Duodenal mucosa (tissue), 2 donors: ENCODE data around the gene TACC2.

Experiments
- H3K27ac ChIP-seq: one replicate; pipeline ENCODE4 v1.7.0; 2013; ENCODE audit warnings: low read depth, low read length
- H3K27me3 ChIP-seq, 2 donors: one replicate each; pipeline ENCODE4 v1.7.0; 2013; ENCODE audit warnings: low read length in 2 of 2, control low read depth in 1 of 2; ENCODE audit not compliant: insufficient read depth in 2 of 2, control insufficient read depth in 1 of 2
- H3K36me3 ChIP-seq, 2 donors: one replicate each; pipeline ENCODE4 v1.7.0; 2013; ENCODE audit warnings: low read length in 2 of 2, control low read depth in 1 of 2; ENCODE audit not compliant: insufficient read depth in 2 of 2, control insufficient read depth in 1 of 2
- H3K4me1 ChIP-seq, 2 donors: one replicate each; pipeline ENCODE4 v1.7.0; 2013; ENCODE audit warnings: low read length in 2 of 2, control low read depth in 1 of 2; ENCODE audit not compliant: insufficient read depth in 2 of 2, control insufficient read depth in 1 of 2
- H3K4me3 ChIP-seq, 2 donors: one replicate each; pipeline ENCODE4 v1.7.0; 2013; ENCODE audit warnings: low read length in 2 of 2, low read depth in 1 of 2
- H3K9ac ChIP-seq, 2 donors: one replicate each; pipeline ENCODE4 v1.7.0; 2013; ENCODE audit warnings: low read length in 2 of 2, low read depth in 1 of 2
- H3K9me3 ChIP-seq, 2 donors: one replicate each; pipeline ENCODE4 v1.7.0; 2013; ENCODE audit warnings: low read length in 2 of 2, control low read depth in 1 of 2; ENCODE audit not compliant: control insufficient read depth in 1 of 2

Gene TACC2

GRCh38 chr10:122115874-122116273, 126.9 kb downstream of the TACC2 start:
- Histone ChIP-seq H3K27me3 (no peaks in the 10 kb centered on the region), H3K27ac (no peak overlapping the region), H3K4me1 (peaks cover 24 to 29% of the 10 kb centered on the region in 2 donors), H3K9me3 (no peaks in the 10 kb centered on the region), H3K9ac (no peak overlapping the region), H3K36me3 (peaks cover 0 to 7% of the 10 kb centered on the region in 2 donors), H3K4me3 (no peak overlapping the region)

- no peak overlapping the region for H3K4me3 ChIP-seq
- peaks cover 24 to 29% of the 10 kb centered on the region in 2 donors for H3K4me1 ChIP-seq
- peaks cover 0 to 7% of the 10 kb centered on the region in 2 donors for H3K36me3 ChIP-seq
- H3K27ac ChIP-seq: no peak overlapping the region
- no peaks in the 10 kb centered on the region for H3K9me3 ChIP-seq
- H3K9ac ChIP-seq: no peak overlapping the region
- no peaks in the 10 kb centered on the region for H3K27me3 ChIP-seq
Observed at GRCh38 chr10:122116331-122116730, 127.4 kb downstream of the TACC2 start.

- no peak overlapping the region for H3K9ac ChIP-seq
- no peak overlapping the region for H3K4me3 ChIP-seq
- no peaks in the 10 kb centered on the region for H3K9me3 ChIP-seq
- peaks cover 0 to 7% of the 10 kb centered on the region in 2 donors for H3K36me3 ChIP-seq
- H3K27ac ChIP-seq: no peak overlapping the region
- peaks cover 18 to 25% of the 10 kb centered on the region in 2 donors for H3K4me1 ChIP-seq
- no peaks in the 10 kb centered on the region for H3K27me3 ChIP-seq
Observed at GRCh38 chr10:122117475-122117874, 128.5 kb downstream of the TACC2 start.

- Histone ChIP-seq H3K9ac (no peak overlapping the region), H3K27ac (no peak overlapping the region), H3K4me1 (peaks cover 8 to 13% of the 10 kb centered on the region in 2 donors), H3K36me3 (peaks cover 0 to 3% of the 10 kb centered on the region in 2 donors), H3K9me3 (no peaks in the 10 kb centered on the region), H3K4me3 (no peak overlapping the region), H3K27me3 (no peaks in the 10 kb centered on the region)
Observed at GRCh38 chr10:122120008-122120744, 131.2 kb downstream of the TACC2 start.

- Histone ChIP-seq H3K9me3 (no peaks in the 10 kb centered on the region), H3K27ac (no peak overlapping the region), H3K9ac (no peak overlapping the region)
Observed at GRCh38 chr10:122121059-122121458, 132.1 kb downstream of the TACC2 start.

GRCh38 chr10:122122493-122122892, 133.5 kb downstream of the TACC2 start:
- no peak overlapping the region for H3K9ac ChIP-seq
- H3K27ac ChIP-seq: no peak overlapping the region
- no peaks in the 10 kb centered on the region for H3K27me3 ChIP-seq
- H3K36me3 ChIP-seq: peaks cover 3% of the 10 kb centered on the region in 2 donors
- H3K4me3 ChIP-seq: no peak overlapping the region
- H3K9me3 ChIP-seq: no peaks in the 10 kb centered on the region
- H3K4me1 ChIP-seq: peaks cover 10 to 13% of the 10 kb centered on the region in 2 donors

More at GRCh38 chr10:122121059-122121458, 132.1 kb downstream of the TACC2 start:
- peaks cover 3% of the 10 kb centered on the region in 2 donors for H3K36me3 ChIP-seq
- no peak overlapping the region for H3K4me3 ChIP-seq
- no peaks in the 10 kb centered on the region for H3K27me3 ChIP-seq
- peaks cover 2 to 4% of the 10 kb centered on the region in 2 donors for H3K4me1 ChIP-seq

GRCh38 chr10:122123186-122123585, 134.2 kb downstream of the TACC2 start:
- no peaks in the 10 kb centered on the region for H3K9me3 ChIP-seq
- no peak overlapping the region for H3K9ac ChIP-seq
- H3K27ac ChIP-seq: no peak overlapping the region
- H3K4me1 ChIP-seq: peaks cover 17 to 20% of the 10 kb centered on the region in 2 donors
- no peak overlapping the region for H3K4me3 ChIP-seq
- peaks cover 3% of the 10 kb centered on the region in 2 donors for H3K36me3 ChIP-seq
- no peaks in the 10 kb centered on the region for H3K27me3 ChIP-seq

GRCh38 chr10:122124342-122124741, 135.4 kb downstream of the TACC2 start:
- H3K36me3 ChIP-seq: peaks cover 3% of the 10 kb centered on the region in 2 donors
- H3K9me3 ChIP-seq: no peaks in the 10 kb centered on the region
- no peak overlapping the region for H3K4me3 ChIP-seq
- H3K9ac ChIP-seq: no peak overlapping the region
- no peak overlapping the region for H3K27ac ChIP-seq
- H3K4me1 ChIP-seq: peaks cover 18 to 23% of the 10 kb centered on the region in 2 donors
- no peaks in the 10 kb centered on the region for H3K27me3 ChIP-seq

- Histone ChIP-seq H3K9ac (no peak overlapping the region), H3K27ac (no peak overlapping the region), H3K27me3 (no peaks in the 10 kb centered on the region), H3K4me1 (peaks cover 18 to 23% of the 10 kb centered on the region in 2 donors), H3K4me3 (no peak overlapping the region), H3K9me3 (no peaks in the 10 kb centered on the region), H3K36me3 (peaks cover 3% of the 10 kb centered on the region in 2 donors)
Observed at GRCh38 chr10:122124808-122125207, 135.8 kb downstream of the TACC2 start.

- Histone ChIP-seq H3K4me1 (peaks cover 18 to 23% of the 10 kb centered on the region in 2 donors), H3K9ac (no peak overlapping the region), H3K9me3 (no peaks in the 10 kb centered on the region), H3K36me3 (peaks cover 0 to 3% of the 10 kb centered on the region in 2 donors), H3K4me3 (peak overlapping the region in 1 of 2 donors; percentile 16), H3K27me3 (no peaks in the 10 kb centered on the region), H3K27ac (peak overlapping the region; percentile 1)
Observed at GRCh38 chr10:122126763-122127659, 138.0 kb downstream of the TACC2 start.
